ENCODE results near the gene ERLEC1.

ERLEC1 gene

DNA sequence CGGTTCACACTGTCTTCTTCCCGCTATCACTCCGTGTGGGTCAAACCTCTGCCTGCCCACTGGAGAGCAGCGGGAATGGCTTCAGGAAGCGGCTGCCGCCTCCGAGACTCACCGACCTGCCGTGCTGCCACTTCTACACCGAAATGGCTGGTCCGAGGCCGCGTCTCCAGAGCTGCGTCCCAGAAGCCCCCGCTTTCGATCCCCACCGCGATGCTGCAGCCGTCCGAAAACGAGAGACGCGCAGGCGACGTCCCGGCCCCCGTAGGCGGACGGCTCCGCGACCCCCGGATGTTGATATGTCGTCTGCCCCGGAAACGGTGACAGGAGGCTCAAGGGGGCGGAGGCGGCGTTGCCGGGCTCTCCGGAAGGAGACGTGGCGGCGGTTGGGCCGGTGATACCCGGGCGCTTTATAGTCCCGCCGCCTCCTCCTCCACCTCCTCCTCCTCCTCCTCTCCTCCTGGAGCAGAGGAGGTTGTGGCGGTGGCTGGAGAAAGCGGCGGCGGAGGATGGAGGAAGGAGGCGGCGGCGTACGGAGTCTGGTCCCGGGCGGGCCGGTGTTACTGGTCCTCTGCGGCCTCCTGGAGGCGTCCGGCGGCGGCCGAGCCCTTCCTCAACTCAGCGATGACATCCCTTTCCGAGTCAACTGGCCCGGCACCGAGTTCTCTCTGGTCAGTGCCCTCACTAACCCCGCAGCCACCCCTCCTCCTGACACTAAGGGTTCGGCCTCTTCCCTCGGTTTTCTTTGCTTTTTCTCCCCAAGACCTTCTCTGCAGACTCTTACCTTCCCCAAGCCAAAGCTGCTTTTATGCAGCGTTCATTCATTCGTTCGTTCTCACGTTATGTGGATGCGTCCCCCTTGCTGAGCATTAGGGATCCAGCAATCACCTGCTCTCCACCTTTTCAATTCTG lies at the start of gene ERLEC1, which contains the start of gene ASB3:
Gene ERLEC1 (plus strand): TSS at position 340 of the 909 bp plus-strand sequence. CDS start 167 bp downstream, at position 507.
Gene ASB3 (minus strand): TSS at position 249 of the 909 bp plus-strand sequence. CDS start 21,381 bp downstream, outside the sequence.
- no peaks in the 10 kb centered on the region for H3K9me3 ChIP-seq (ENCODE audit: control insufficient read depth, low read length)
- H3K9ac ChIP-seq (ENCODE audit: low read length) = peak within 1 kb of the TSS; percentile 94
- H3K4me1 ChIP-seq (ENCODE audit: control insufficient read depth, insufficient read depth, low read length) = peaks cover 23% of the 10 kb centered on the region
- peak within 1 kb of the TSS; percentile 100 for H3K4me3 ChIP-seq (ENCODE audit: low read length)
- H3K36me3 ChIP-seq (ENCODE audit: control insufficient read depth, insufficient read depth, low read length, severe bottlenecking) = no peaks in the 10 kb centered on the region
- no peaks in the 10 kb centered on the region for H3K27me3 ChIP-seq (replicated peaks; ENCODE audit: control insufficient read depth, insufficient read depth, low read length)
- DNase-seq (ENCODE audit: low read depth) = peak; percentile 92

GRCh38 chr2:53737091-53737490 lies 49.8 kb upstream of the ERLEC1 start:
- peaks cover 29% of the 10 kb centered on the region for H3K4me1 ChIP-seq (ENCODE audit: control insufficient read depth, insufficient read depth, low read length)

GRCh38 chr2:53739032-53739431 lies 47.8 kb upstream of the ERLEC1 start:
- Histone ChIP-seq H3K9ac (ENCODE audit: low read length) (peak overlapping the region; percentile 69), H3K27me3 (replicated peaks; ENCODE audit: control insufficient read depth, insufficient read depth, low read length) (no peaks in the 10 kb centered on the region), H3K36me3 (ENCODE audit: control insufficient read depth, insufficient read depth, low read length, severe bottlenecking) (no peaks in the 10 kb centered on the region), H3K4me1 (ENCODE audit: control insufficient read depth, insufficient read depth, low read length) (peaks cover 33% of the 10 kb centered on the region), H3K9me3 (ENCODE audit: control insufficient read depth, low read length) (no peaks in the 10 kb centered on the region), H3K4me3 (ENCODE audit: low read length) (peak overlapping the region; percentile 71)
- DNase-seq (ENCODE audit: low read depth) = peak; percentile 50

More at GRCh38 chr2:53737091-53737490, 49.8 kb upstream of the ERLEC1 start:
- DNase-seq (ENCODE audit: low read depth) = no peak
- Histone ChIP-seq H3K36me3 (ENCODE audit: control insufficient read depth, insufficient read depth, low read length, severe bottlenecking) (peaks cover 6% of the 10 kb centered on the region), H3K27me3 (replicated peaks; ENCODE audit: control insufficient read depth, insufficient read depth, low read length) (no peaks in the 10 kb centered on the region), H3K4me3 (ENCODE audit: low read length) (no peak overlapping the region), H3K9ac (ENCODE audit: low read length) (no peak overlapping the region), H3K9me3 (ENCODE audit: control insufficient read depth, low read length) (no peaks in the 10 kb centered on the region)

GRCh38 chr2:53740170-53740569 lies 46.7 kb upstream of the ERLEC1 start:
- H3K9me3 ChIP-seq (ENCODE audit: control insufficient read depth, low read length) = no peaks in the 10 kb centered on the region
- peak; percentile 76 for DNase-seq (ENCODE audit: low read depth)
- H3K9ac ChIP-seq (ENCODE audit: low read length) = peak overlapping the region; percentile 69
- peaks cover 43% of the 10 kb centered on the region for H3K4me1 ChIP-seq (ENCODE audit: control insufficient read depth, insufficient read depth, low read length)
- H3K36me3 ChIP-seq (ENCODE audit: control insufficient read depth, insufficient read depth, low read length, severe bottlenecking) = no peaks in the 10 kb centered on the region
- H3K27me3 ChIP-seq (replicated peaks; ENCODE audit: control insufficient read depth, insufficient read depth, low read length) = no peaks in the 10 kb centered on the region
- H3K4me3 ChIP-seq (ENCODE audit: low read length) = peak overlapping the region; percentile 71

DNA sequence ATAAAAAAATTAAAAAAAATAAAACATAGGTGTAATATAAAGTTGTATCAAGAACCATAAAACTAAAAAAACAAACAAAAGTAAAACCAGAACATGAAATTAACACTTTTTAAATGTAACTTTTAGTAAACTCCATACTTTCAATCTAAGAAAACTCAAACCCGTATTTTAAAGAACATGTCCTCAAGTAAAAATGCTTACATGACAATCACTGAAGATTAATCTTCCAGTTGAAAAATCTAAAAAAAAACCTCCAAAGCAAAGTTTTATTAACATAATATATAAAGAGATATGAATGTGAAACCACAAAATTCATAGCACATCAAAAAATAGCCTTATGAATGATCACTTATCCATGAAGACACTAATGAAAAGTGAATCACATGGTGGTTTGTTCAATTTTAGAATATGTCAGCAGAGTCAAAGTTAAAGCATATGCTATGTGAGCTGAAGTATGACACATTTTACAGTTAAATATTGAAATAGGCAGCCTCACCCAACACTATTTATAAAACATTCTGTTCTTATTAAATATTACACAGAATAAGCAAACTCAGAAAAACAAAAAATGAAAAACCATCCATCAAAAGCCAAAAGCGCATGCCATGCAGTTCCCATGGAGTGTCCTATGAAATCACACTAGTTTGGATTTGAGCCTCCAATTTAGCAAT lies 42.3 kb upstream of the ERLEC1 start:
- DNase-seq (ENCODE audit: low read depth) = peak; percentile 52
- Histone ChIP-seq H3K36me3 (ENCODE audit: control insufficient read depth, insufficient read depth, low read length, severe bottlenecking) (peaks cover 6% of the 10 kb centered on the region), H3K9ac (ENCODE audit: low read length) (peak overlapping the region; percentile 1), H3K9me3 (ENCODE audit: control insufficient read depth, low read length) (no peaks in the 10 kb centered on the region), H3K4me1 (ENCODE audit: control insufficient read depth, insufficient read depth, low read length) (peaks cover 35% of the 10 kb centered on the region), H3K4me3 (ENCODE audit: low read length) (peak overlapping the region; percentile 38), H3K27me3 (replicated peaks; ENCODE audit: control insufficient read depth, insufficient read depth, low read length) (no peaks in the 10 kb centered on the region)

- no peak overlapping the region for H3K4me3 ChIP-seq (ENCODE audit: low read length)
- H3K9ac ChIP-seq (ENCODE audit: low read length) = no peak overlapping the region
- no peak for DNase-seq (ENCODE audit: low read depth)
- H3K27me3 ChIP-seq (replicated peaks; ENCODE audit: control insufficient read depth, insufficient read depth, low read length) = no peaks in the 10 kb centered on the region
- H3K36me3 ChIP-seq (ENCODE audit: control insufficient read depth, insufficient read depth, low read length, severe bottlenecking) = peaks cover 6% of the 10 kb centered on the region
- no peaks in the 10 kb centered on the region for H3K9me3 ChIP-seq (ENCODE audit: control insufficient read depth, low read length)
- H3K4me1 ChIP-seq (ENCODE audit: control insufficient read depth, insufficient read depth, low read length) = peaks cover 39% of the 10 kb centered on the region
Observed at GRCh38 chr2:53750041-53750768, 36.6 kb upstream of the ERLEC1 start.

- no peak for DNase-seq (ENCODE audit: low read depth)
- no peak overlapping the region for H3K9ac ChIP-seq (ENCODE audit: low read length)
- H3K4me3 ChIP-seq (ENCODE audit: low read length) = peak overlapping the region; percentile 53
- no peaks in the 10 kb centered on the region for H3K9me3 ChIP-seq (ENCODE audit: control insufficient read depth, low read length)
- peaks cover 13% of the 10 kb centered on the region for H3K36me3 ChIP-seq (ENCODE audit: control insufficient read depth, insufficient read depth, low read length, severe bottlenecking)
- H3K27me3 ChIP-seq (replicated peaks; ENCODE audit: control insufficient read depth, insufficient read depth, low read length) = no peaks in the 10 kb centered on the region
- H3K4me1 ChIP-seq (ENCODE audit: control insufficient read depth, insufficient read depth, low read length) = peaks cover 42% of the 10 kb centered on the region
Observed at GRCh38 chr2:53751728-53752127, 35.1 kb upstream of the ERLEC1 start.

- Histone ChIP-seq H3K9ac (ENCODE audit: low read length) (no peak overlapping the region), H3K27me3 (replicated peaks; ENCODE audit: control insufficient read depth, insufficient read depth, low read length) (no peaks in the 10 kb centered on the region), H3K4me1 (ENCODE audit: control insufficient read depth, insufficient read depth, low read length) (peaks cover 42% of the 10 kb centered on the region), H3K4me3 (ENCODE audit: low read length) (no peak overlapping the region), H3K9me3 (ENCODE audit: control insufficient read depth, low read length) (no peaks in the 10 kb centered on the region), H3K36me3 (ENCODE audit: control insufficient read depth, insufficient read depth, low read length, severe bottlenecking) (peaks cover 14% of the 10 kb centered on the region)
- no peak for DNase-seq (ENCODE audit: low read depth)
Observed at GRCh38 chr2:53752385-53752784, 34.5 kb upstream of the ERLEC1 start.

- no peaks in the 10 kb centered on the region for H3K27me3 ChIP-seq (replicated peaks; ENCODE audit: control insufficient read depth, insufficient read depth, low read length)
- peaks cover 13% of the 10 kb centered on the region for H3K36me3 ChIP-seq (ENCODE audit: control insufficient read depth, insufficient read depth, low read length, severe bottlenecking)
- H3K9me3 ChIP-seq (ENCODE audit: control insufficient read depth, low read length) = no peaks in the 10 kb centered on the region
- H3K9ac ChIP-seq (ENCODE audit: low read length) = no peak overlapping the region
- peaks cover 42% of the 10 kb centered on the region for H3K4me1 ChIP-seq (ENCODE audit: control insufficient read depth, insufficient read depth, low read length)
- H3K4me3 ChIP-seq (ENCODE audit: low read length) = no peak overlapping the region
- no peak for DNase-seq (ENCODE audit: low read depth)
Observed at GRCh38 chr2:53753041-53753440, 33.8 kb upstream of the ERLEC1 start.

- H3K4me1 ChIP-seq (ENCODE audit: control insufficient read depth, insufficient read depth, low read length) = peaks cover 36% of the 10 kb centered on the region
- H3K27me3 ChIP-seq (replicated peaks; ENCODE audit: control insufficient read depth, insufficient read depth, low read length) = no peaks in the 10 kb centered on the region
- no peak overlapping the region for H3K9ac ChIP-seq (ENCODE audit: low read length)
- H3K4me3 ChIP-seq (ENCODE audit: low read length) = peak overlapping the region; percentile 7
- H3K36me3 ChIP-seq (ENCODE audit: control insufficient read depth, insufficient read depth, low read length, severe bottlenecking) = peaks cover 11% of the 10 kb centered on the region
- DNase-seq (ENCODE audit: low read depth) = no peak
- no peaks in the 10 kb centered on the region for H3K9me3 ChIP-seq (ENCODE audit: control insufficient read depth, low read length)
Observed at GRCh38 chr2:53755121-53755520, 31.7 kb upstream of the ERLEC1 start.

GRCh38 chr2:53756644-53757043 lies 30.2 kb upstream of the ERLEC1 start:
- H3K4me1 ChIP-seq (ENCODE audit: control insufficient read depth, insufficient read depth, low read length) = peaks cover 22% of the 10 kb centered on the region

More at GRCh38 chr2:53756644-53757043, 30.2 kb upstream of the ERLEC1 start:
- Histone ChIP-seq H3K27me3 (replicated peaks; ENCODE audit: control insufficient read depth, insufficient read depth, low read length) (no peaks in the 10 kb centered on the region), H3K9ac (ENCODE audit: low read length) (no peak overlapping the region), H3K4me3 (ENCODE audit: low read length) (no peak overlapping the region), H3K9me3 (ENCODE audit: control insufficient read depth, low read length) (no peaks in the 10 kb centered on the region), H3K36me3 (ENCODE audit: control insufficient read depth, insufficient read depth, low read length, severe bottlenecking) (peaks cover 12% of the 10 kb centered on the region)
- DNase-seq (ENCODE audit: low read depth) = no peak
